H1 (cell line): ENCODE results near the gene SLU7. TPM values are rescaled to one million over a fixed set of nuclear protein-coding genes. Genes with fewer than 3 reads are reported as not detected.

ENCODE experiments used
- ATF3 ChIP-seq: IDR thresholded peaks from 2 replicates; pipeline ENCODE4 v1.6.1; 2011; ENCODE audit warnings: low read depth, mild to moderate bottlenecking, low read length; ENCODE audit not compliant: insufficient read depth
- CEBPB ChIP-seq: IDR thresholded peaks from 2 replicates; pipeline ENCODE4 v1.6.1; 2012; ENCODE audit warnings: low read depth, low read length
- CREB1 ChIP-seq: IDR thresholded peaks from 2 replicates; pipeline ENCODE4 v1.6.1; 2012; ENCODE audit warnings: inconsistent platforms
- HDAC2 ChIP-seq, 2 experiments: fragments of 300-600 bp in 1 of 2; sonication (generic) in 1 of 2; IDR thresholded peaks; 2 replicates each; pipeline ENCODE4 v1.6.1; 2011 to 2012; ENCODE audit warnings: low read depth in 2 of 2, low read length in 2 of 2, mild to moderate bottlenecking in 2 of 2, moderate library complexity in 2 of 2, borderline replicate concordance in 1 of 2, inconsistent platforms in 1 of 2
- MAX ChIP-seq: IDR thresholded peaks from 2 replicates; pipeline ENCODE4 v1.6.1; 2012; ENCODE audit warnings: inconsistent platforms
- RNF2 ChIP-seq: fragments of 200-900, 300-1000 bp; sonication (generic); IDR thresholded peaks from 2 replicates; pipeline ENCODE4 v1.7.1; 2016; ENCODE audit warnings: borderline replicate concordance, low read depth, mild to moderate bottlenecking, antibody characterized with exemption, low read length; ENCODE audit not compliant: poor library complexity, severe bottlenecking; ENCODE audit errors: missing control alignments
- SIX5 ChIP-seq: IDR thresholded peaks from 2 replicates; pipeline ENCODE4 v1.6.1; 2011; ENCODE audit warnings: mild to moderate bottlenecking, low read depth, low read length
- SP1 ChIP-seq: IDR thresholded peaks from 2 replicates; pipeline ENCODE4 v1.6.1; 2011; ENCODE audit warnings: low read depth, low read length
- USF2 ChIP-seq: IDR thresholded peaks from 2 replicates; pipeline ENCODE4 v1.6.1; 2011; ENCODE audit warnings: low read length, improper control_type of control experiment
- YY1 ChIP-seq: IDR thresholded peaks from 2 replicates; pipeline ENCODE4 v1.6.1; 2011; ENCODE audit warnings: low read depth, mild to moderate bottlenecking, low read length
- polyA plus RNA-seq, 7 experiments: library from polyadenylated mRNA; depleted of rRNA in 3 of 7; stranded (reverse) in 5 of 7; unstranded in 2 of 7; fragments of >200 nt in 5 of 7; fragments of 200-250 nt in 2 of 7; gene quantifications; 1 replicate in 5 of 7; 2 replicates in 1 of 7; 4 replicates in 1 of 7; pipeline versions ENCODE4 v1.2.1 to v1.2.3, GENCODE V29; 2011 to 2013; ENCODE audit warnings: missing spikeins in 2 of 7, mixed read lengths in 2 of 7
- total RNA-seq: library from RNA; stranded (reverse); fragmentation: NEBNext Ultra II Directional; extraction: Animal tissue kit (Norgen Biotek cat#: 25700); gene quantifications from 2 replicates; pipeline ENCODE4 v1.2.1, GENCODE V29; 2021

SLU7 gene
- total and polyA plus RNA-seq, 2 of the 8 experiments (the other 6 are each of a cell fraction or from before 2014, with no cell fraction given) = 6.0 to 34.1 TPM

- 0 out of 4 replicates have a peak, but pooled peaks of 1 of the 2 experiments have one; percentile 9 for TF ChIP-seq HDAC2 (IDR thresholded peaks at IDR 0.05; ENCODE audit: borderline replicate concordance in 1 of 2, low read depth in 2 of 2, low read length in 2 of 2)
- TF ChIP-seq USF2 = no peak
- no peak for TF ChIP-seq MAX
- no peak for TF ChIP-seq SIX5
- no peak for TF ChIP-seq ATF3
- TF ChIP-seq CREB1 = no peak
- TF ChIP-seq YY1 = 0 out of 2 replicates have a peak, but pooled peaks have one; percentile 21
- no peak for TF ChIP-seq SP1
- TF ChIP-seq CEBPB = no peak
- no peak for TF ChIP-seq RNF2
- TF ChIP-seq, all 59 proteins: peak for 8
Observed at GRCh38 chr5:160439205-160439600, 20.3 kb upstream of the SLU7 start (continued).
